SK-N-MC (cell line): ENCODE measurements around the gene TYMS.

Experiments
- EZH2 ChIP-seq: fragments of 200-600 bp; sonication (generic); IDR thresholded peaks from one replicate; pipeline ENCODE4 v1.6.1; 2017; ENCODE audit warnings: antibody characterized with exemption
- POLR2AphosphoS5 ChIP-seq: IDR thresholded peaks from 2 replicates; pipeline ENCODE4 v1.6.1; 2012; ENCODE audit warnings: mild to moderate bottlenecking, low read depth, low read length, borderline replicate concordance

GRCh38 chr18:615773-616172 is 41.7 kb upstream of the TYMS start:
- no peak for TF ChIP-seq POLR2AphosphoS5
- TF ChIP-seq EZH2: no peak
